Measurements from ENCODE around the gene EDARADD. TPM values are rescaled to one million over a fixed set of nuclear protein-coding genes. Genes with fewer than 3 reads are reported as not detected.

The EDARADD gene
- total and polyA plus RNA-seq, 2 of the 13 experiments (the other 11 are each of a cell fraction or from before 2014, with no cell fraction given) = 0.03 TPM; not detected in 1

GRCh38 chr1:236522937-236523703 is 129.0 kb downstream of the EDARADD start (continued):
- TF ChIP-seq ZXDC (CRISPR knock-in tag; IDR thresholded peaks at IDR 0.05) (no peak), GFI1 (CRISPR knock-in tag; IDR thresholded peaks at IDR 0.05; ENCODE audit: borderline replicate concordance) (no peak), ZZZ3 (CRISPR knock-in tag; IDR thresholded peaks at IDR 0.05; ENCODE audit: borderline replicate concordance) (no peak), ZBED4 (CRISPR knock-in tag; IDR thresholded peaks at IDR 0.05; ENCODE audit: borderline replicate concordance) (no peak), IRF2 (CRISPR knock-in tag; IDR thresholded peaks at IDR 0.05) (no peak), ZNF558 (CRISPR knock-in tag; IDR thresholded peaks at IDR 0.05; ENCODE audit: borderline replicate concordance) (no peak), KLF9 (CRISPR knock-in tag; IDR thresholded peaks at IDR 0.05; ENCODE audit: low read depth) (no peak), POLR2G (IDR thresholded peaks at IDR 0.05; ENCODE audit: low read depth, low read length) (no peak; the same call in none of the 2 replicates), ZNF609 (CRISPR knock-in tag; IDR thresholded peaks at IDR 0.05; ENCODE audit: borderline replicate concordance) (peak; percentile 56; the same call in 1 of the 2 replicates), MNT (IDR thresholded peaks at IDR 0.05) (no peak)
- TF ChIP-seq, protein P1, sequence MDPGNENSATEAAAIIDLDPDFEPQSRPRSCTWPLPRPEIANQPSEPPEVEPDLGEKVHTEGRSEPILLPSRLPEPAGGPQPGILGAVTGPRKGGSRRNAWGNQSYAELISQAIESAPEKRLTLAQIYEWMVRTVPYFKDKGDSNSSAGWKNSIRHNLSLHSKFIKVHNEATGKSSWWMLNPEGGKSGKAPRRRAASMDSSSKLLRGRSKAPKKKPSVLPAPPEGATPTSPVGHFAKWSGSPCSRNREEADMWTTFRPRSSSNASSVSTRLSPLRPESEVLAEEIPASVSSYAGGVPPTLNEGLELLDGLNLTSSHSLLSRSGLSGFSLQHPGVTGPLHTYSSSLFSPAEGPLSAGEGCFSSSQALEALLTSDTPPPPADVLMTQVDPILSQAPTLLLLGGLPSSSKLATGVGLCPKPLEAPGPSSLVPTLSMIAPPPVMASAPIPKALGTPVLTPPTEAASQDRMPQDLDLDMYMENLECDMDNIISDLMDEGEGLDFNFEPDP (CRISPR knock-in tag; conservative IDR thresholded peaks at IDR 0.05) = no peak

All from HepG2 (cell line).